ENCODE results near the gene WFDC1. TPM values are rescaled to one million over a fixed set of nuclear protein-coding genes. Genes with fewer than 3 reads are reported as not detected.
"Not testable (repeated sequence)": the region's sequence is repeated elsewhere in the genome, so short reads cannot be mapped to it uniquely, and the experiment has no call there.

The WFDC1 gene
- polyA plus RNA-seq, 1 of the 3 experiments (the other 2 are of a cell fraction), result 0.03 TPM

GRCh38 chr16:84341528-84342295, 47.0 kb downstream of the WFDC1 start (continued):
- TF ChIP-seq PBX3 (IDR thresholded peaks at IDR 0.05) (no peak), RCOR1 (IDR thresholded peaks at IDR 0.05; ENCODE audit: low read length) (no peak), GABPA (IDR thresholded peaks at IDR 0.05; ENCODE audit: low read depth) (no peak), NRF1 (IDR thresholded peaks at IDR 0.05; ENCODE audit: low read depth, low read length) (no peak), ELF1 (IDR thresholded peaks at IDR 0.05) (no peak)
- TF ChIP-seq, protein P1, sequence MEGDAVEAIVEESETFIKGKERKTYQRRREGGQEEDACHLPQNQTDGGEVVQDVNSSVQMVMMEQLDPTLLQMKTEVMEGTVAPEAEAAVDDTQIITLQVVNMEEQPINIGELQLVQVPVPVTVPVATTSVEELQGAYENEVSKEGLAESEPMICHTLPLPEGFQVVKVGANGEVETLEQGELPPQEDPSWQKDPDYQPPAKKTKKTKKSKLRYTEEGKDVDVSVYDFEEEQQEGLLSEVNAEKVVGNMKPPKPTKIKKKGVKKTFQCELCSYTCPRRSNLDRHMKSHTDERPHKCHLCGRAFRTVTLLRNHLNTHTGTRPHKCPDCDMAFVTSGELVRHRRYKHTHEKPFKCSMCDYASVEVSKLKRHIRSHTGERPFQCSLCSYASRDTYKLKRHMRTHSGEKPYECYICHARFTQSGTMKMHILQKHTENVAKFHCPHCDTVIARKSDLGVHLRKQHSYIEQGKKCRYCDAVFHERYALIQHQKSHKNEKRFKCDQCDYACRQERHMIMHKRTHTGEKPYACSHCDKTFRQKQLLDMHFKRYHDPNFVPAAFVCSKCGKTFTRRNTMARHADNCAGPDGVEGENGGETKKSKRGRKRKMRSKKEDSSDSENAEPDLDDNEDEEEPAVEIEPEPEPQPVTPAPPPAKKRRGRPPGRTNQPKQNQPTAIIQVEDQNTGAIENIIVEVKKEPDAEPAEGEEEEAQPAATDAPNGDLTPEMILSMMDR (IDR thresholded peaks at IDR 0.05), result no peak

DNA sequence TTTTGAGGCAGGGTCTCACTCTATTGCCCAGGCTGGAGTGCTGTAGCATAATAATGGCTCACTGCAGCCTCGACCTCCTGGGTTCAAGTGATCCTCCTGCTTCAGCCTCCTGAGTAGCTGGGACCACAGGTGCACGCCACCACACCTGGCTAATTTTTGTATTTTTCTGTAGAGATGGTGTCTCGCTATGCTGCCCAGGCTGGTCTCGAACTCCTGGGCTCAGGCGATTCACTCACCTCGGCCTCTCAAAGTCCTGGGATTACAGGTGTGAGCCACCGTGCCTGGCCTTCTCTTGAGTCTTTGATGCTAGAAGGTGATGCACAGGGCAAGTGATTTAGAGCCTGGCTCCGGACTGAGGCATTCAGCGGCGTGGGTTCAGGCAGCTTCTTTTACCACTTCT, 49.1 kb downstream of the WFDC1 start:
- H3K79me2 ChIP-seq (ENCODE audit: insufficient read depth); H3K4me1 ChIP-seq (ENCODE audit: control insufficient read depth in 1 of 2, insufficient read depth in 2 of 2, low read depth in 1 of 2, low read length in 1 of 2); H3F3A ChIP-seq (replicated peaks; ENCODE audit: insufficient read depth); POLR2A ChIA-PET; H3K9ac ChIP-seq; H3K9me2 ChIP-seq; H3K4me3 ChIP-seq (ENCODE audit: low read depth in 2 of 2, low read length in 1 of 2); CTCF ChIA-PET; H3K9me3 ChIP-seq; H3K4me2 ChIP-seq; DNase-seq; H3K36me3 ChIP-seq (replicated peaks in 1 of 2; ENCODE audit: control insufficient read depth in 1 of 2, insufficient read depth in 2 of 2, low read length in 1 of 2); H4K20me1 ChIP-seq (ENCODE audit: insufficient read depth); H3K27ac ChIP-seq (ENCODE audit: low read depth in 2 of 2, low read length in 1 of 2); H2AFZ ChIP-seq (ENCODE audit: low read depth): not testable (repeated sequence)
- 74% methylated on average over 7 of the region's 10 CpGs for WGBS (ENCODE audit: low lambda C conversion rate)
- H3K27me3 ChIP-seq (ENCODE audit: insufficient read depth), result peaks cover 48% of the 10 kb centered on the region

DNA sequence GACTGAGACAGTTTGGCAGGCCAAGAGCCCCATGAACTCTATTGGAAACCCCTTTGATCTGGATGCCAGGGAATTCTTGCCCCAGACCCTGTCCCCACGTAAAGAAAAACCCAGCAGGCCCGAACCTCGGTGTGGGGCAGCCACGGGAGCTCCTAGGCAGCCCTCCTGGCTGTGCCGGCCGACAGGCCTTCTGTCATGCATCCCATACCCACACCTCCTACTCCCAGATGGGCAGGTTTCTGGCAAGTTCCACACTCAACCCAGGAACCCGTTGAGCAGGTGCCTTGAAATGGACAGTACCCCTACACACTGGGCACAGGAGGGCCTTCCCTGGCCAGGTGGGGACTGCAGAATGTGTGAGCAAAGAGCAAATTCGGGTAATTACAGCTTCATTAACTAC, 50.1 kb downstream of the WFDC1 start:
- no peak overlapping the region for H3K9ac ChIP-seq
- H3K79me2 ChIP-seq (ENCODE audit: insufficient read depth), result no peaks in the 10 kb centered on the region
- H2AFZ ChIP-seq (ENCODE audit: low read depth), result no peak overlapping the region
- H3K27ac ChIP-seq (ENCODE audit: low read depth in 2 of 2, low read length in 1 of 2), result no peak overlapping the region
- no peaks in the 10 kb centered on the region for H3K9me3 ChIP-seq
- H3K4me3 ChIP-seq (ENCODE audit: low read depth in 2 of 2, low read length in 1 of 2), result no peak overlapping the region
- no peaks in the 10 kb centered on the region for H3K4me1 ChIP-seq (ENCODE audit: control insufficient read depth in 1 of 2, insufficient read depth in 2 of 2, low read depth in 1 of 2, low read length in 1 of 2)
- H4K20me1 ChIP-seq (ENCODE audit: insufficient read depth), result no peaks in the 10 kb centered on the region
- ChIA-PET POLR2A (no interaction called here), CTCF (interaction anchor here (0.6 kb wide), 1 partner anchor 37 kb away, joined by 3 read pairs; no protein-coding TSS in a partner anchor)
- H3K27me3 ChIP-seq (ENCODE audit: insufficient read depth), result peaks cover 43% of the 10 kb centered on the region; the same call in 1 of the 2 replicates
- no peaks in the 10 kb centered on the region for H3F3A ChIP-seq (replicated peaks; ENCODE audit: insufficient read depth)
- no peak for DNase-seq
- H3K9me2 ChIP-seq, result no peaks in the 10 kb centered on the region
- WGBS (ENCODE audit: low lambda C conversion rate), result 44% methylated on average over 7 of the region's 8 CpGs
- H3K4me2 ChIP-seq, result no peak overlapping the region
- H3K36me3 ChIP-seq (replicated peaks in 1 of 2; ENCODE audit: control insufficient read depth in 1 of 2, insufficient read depth in 2 of 2, low read length in 1 of 2), result no peaks in the 10 kb centered on the region
- TF ChIP-seq SMC3 (IDR thresholded peaks at IDR 0.05; ENCODE audit: low read depth, low read length) (no peak), MAX (IDR thresholded peaks at IDR 0.05; ENCODE audit: low read depth) (no peak), ELF1 (IDR thresholded peaks at IDR 0.05) (no peak), MEF2A (IDR thresholded peaks at IDR 0.05; ENCODE audit: borderline replicate concordance, low read depth) (no peak), RXRA (IDR thresholded peaks at IDR 0.05; ENCODE audit: borderline replicate concordance, low read depth) (no peak), PBX3 (IDR thresholded peaks at IDR 0.05) (no peak), MXI1 (IDR thresholded peaks at IDR 0.05; ENCODE audit: low read depth, low read length) (no peak), POLR2AphosphoS5 (IDR thresholded peaks at IDR 0.05; ENCODE audit: low read depth, low read length) (no peak), GABPA (IDR thresholded peaks at IDR 0.05; ENCODE audit: low read depth) (no peak), IRF3 (IDR thresholded peaks at IDR 0.05; ENCODE audit: low read depth, low read length) (no peak), FOXM1 (IDR thresholded peaks at IDR 0.05; ENCODE audit: low read depth) (no peak), NFIC (IDR thresholded peaks at IDR 0.05; ENCODE audit: borderline replicate concordance) (no peak), FOXJ3 (CRISPR knock-in tag; IDR thresholded peaks at IDR 0.05) (no peak), EZH2phosphoT487 (IDR thresholded peaks at IDR 0.05; ENCODE audit: borderline replicate concordance, low read depth) (no peak), RAD21 (IDR thresholded peaks at IDR 0.05; ENCODE audit: low read length) (no peak)
